SK-N-SH (cell line): ENCODE data around the gene PLTP. TPM values are rescaled to one million over a fixed set of nuclear protein-coding genes. Genes with fewer than 3 reads are reported as not detected.
"Not testable (repeated sequence)": the region's sequence is repeated elsewhere in the genome, so short reads cannot be mapped to it uniquely, and the experiment has no call there.

ENCODE experiments used
- CTCF ChIA-PET: fragments of 300-600, 350-600 bp; formaldehyde crosslinking; extraction: SDS; loops from one replicate; lab custom pipeline; 2021; lab: Yijun Ruan, JAX
- POLR2A ChIA-PET: fragments of 350-600 bp; sonication (Branson Sonifier 250); formaldehyde crosslinking; extraction: SDS; loops from one replicate; lab custom pipeline; 2020; ENCODE audit warnings: antibody characterized with exemption, inconsistent platforms; lab: Yijun Ruan, JAX
- DNase-seq: peaks from one replicate; pipeline ENCODE4 v3.0.0; 2012
- H2AFZ ChIP-seq: fragments of 200-600 bp; sonication (generic); 2 replicates; pipeline ENCODE4 v1.8.1; 2016; ENCODE audit warnings: antibody characterized with exemption, mild to moderate bottlenecking, low read depth
- H3F3A ChIP-seq: fragments of 200-600 bp; sonication (generic); replicated peaks from 2 replicates; pipeline ENCODE3; 2016; ENCODE audit warnings: antibody characterized with exemption, mild to moderate bottlenecking; ENCODE audit not compliant: insufficient read depth
- H3K27ac ChIP-seq, 2 experiments: fragments of 200-500 bp in 1 of 2; fragments of 200-600 bp in 1 of 2; sonication (Bioruptor generic) in 1 of 2; sonication (generic), shearing (Covaris generic) in 1 of 2; 2 replicates each; pipeline versions ENCODE4 v1.5.1 to v1.6.1; 2014 to 2016; ENCODE audit warnings: low read depth in 2 of 2, inconsistent platforms in 1 of 2, low read length in 1 of 2, mild to moderate bottlenecking in 1 of 2, mixed read lengths in 1 of 2
- H3K27me3 ChIP-seq: fragments of 200-600 bp; sonication (generic), shearing (Covaris generic); 2 replicates; pipeline ENCODE4 v1.6.1; 2016; ENCODE audit warnings: mixed run types; ENCODE audit not compliant: insufficient read depth
- H3K36me3 ChIP-seq, 2 experiments: fragments of 200-500 bp in 1 of 2; fragments of 200-600 bp in 1 of 2; sonication (Bioruptor generic) in 1 of 2; sonication (generic) in 1 of 2; replicated peaks in 1 of 2; 2 replicates each; pipeline versions ENCODE3 to v1.5.1; 2014 to 2016; ENCODE audit warnings: low read length in 1 of 2, mild to moderate bottlenecking in 1 of 2; ENCODE audit not compliant: insufficient read depth in 2 of 2, control insufficient read depth in 1 of 2
- H3K4me1 ChIP-seq, 2 experiments: fragments of 200-500 bp in 1 of 2; fragments of 200-600 bp in 1 of 2; sonication (Bioruptor generic) in 1 of 2; sonication (generic), shearing (Covaris generic) in 1 of 2; 2 replicates each; pipeline versions ENCODE4 v1.5.1 to v1.6.1; 2014 to 2016; ENCODE audit warnings: low read depth in 1 of 2, low read length in 1 of 2, mixed run types in 1 of 2; ENCODE audit not compliant: insufficient read depth in 2 of 2, control insufficient read depth in 1 of 2
- H3K4me2 ChIP-seq: fragments of 200-600 bp; sonication (generic), shearing (Covaris generic); 2 replicates; pipeline ENCODE4 v1.6.1; 2017; ENCODE audit warnings: mixed run types
- H3K4me3 ChIP-seq, 2 experiments: fragments of 200-500 bp in 1 of 2; fragments of 200-600 bp in 1 of 2; sonication (Bioruptor generic) in 1 of 2; sonication (generic), shearing (Covaris generic) in 1 of 2; 2 replicates each; pipeline versions ENCODE4 v1.5.1 to v1.8.1; 2014 to 2016; ENCODE audit warnings: low read depth in 2 of 2, inconsistent platforms in 1 of 2, low read length in 1 of 2, mild to moderate bottlenecking in 1 of 2, mixed read lengths in 1 of 2, moderate library complexity in 1 of 2
- H3K79me2 ChIP-seq: fragments of 200-600 bp; sonication (generic); 2 replicates; pipeline ENCODE4 v1.8.1; 2017; ENCODE audit warnings: mild to moderate bottlenecking; ENCODE audit not compliant: insufficient read depth
- H3K9ac ChIP-seq: fragments of 200-600 bp; sonication (generic); 2 replicates; pipeline ENCODE4 v1.6.1; 2017; ENCODE audit warnings: mixed run types
- H3K9me2 ChIP-seq: fragments of 200-600 bp; sonication (generic); 2 replicates; pipeline ENCODE4 v1.6.1; 2017; ENCODE audit warnings: mixed run types
- H3K9me3 ChIP-seq: fragments of 200-600 bp; sonication (generic); 2 replicates; pipeline ENCODE4 v1.6.1; 2017; ENCODE audit warnings: mixed run types, mild to moderate bottlenecking, moderate library complexity
- H4K20me1 ChIP-seq: fragments of 200-600 bp; sonication (generic); 2 replicates; pipeline ENCODE4 v1.6.1; 2017; ENCODE audit warnings: mild to moderate bottlenecking, mixed run types; ENCODE audit not compliant: insufficient read depth
- CTCF ChIP-seq: fragments of 200-600 bp; sonication (generic); IDR thresholded peaks from 2 replicates; pipeline ENCODE4 v1.6.1; 2017; ENCODE audit warnings: antibody characterized with exemption, mild to moderate bottlenecking, moderate library complexity
- ELF1 ChIP-seq: IDR thresholded peaks from 2 replicates; pipeline ENCODE4 v1.4.0; 2012
- EP300 ChIP-seq, 2 experiments: IDR thresholded peaks; 2 replicates each; pipeline versions ENCODE4 v1.4.0 to v1.6.1; 2012; ENCODE audit warnings: borderline replicate concordance in 1 of 2, low read depth in 1 of 2, low read length in 1 of 2
- MEF2A ChIP-seq: IDR thresholded peaks from 2 replicates; pipeline ENCODE4 v1.4.0; 2012; ENCODE audit warnings: low read depth, borderline replicate concordance
- MXI1 ChIP-seq: IDR thresholded peaks from 2 replicates; pipeline ENCODE4 v1.6.1; 2012; ENCODE audit warnings: mild to moderate bottlenecking, low read depth, low read length, improper control_type of control experiment
- PBX3 ChIP-seq: IDR thresholded peaks from 2 replicates; pipeline ENCODE4; 2012
- RAD21 ChIP-seq: IDR thresholded peaks from 2 replicates; pipeline ENCODE4 v1.6.1; 2012; ENCODE audit warnings: mild to moderate bottlenecking, low read length
- RFX5 ChIP-seq: IDR thresholded peaks from 2 replicates; pipeline ENCODE4 v1.6.1; 2012; ENCODE audit warnings: mild to moderate bottlenecking, improper control_type of control experiment, low read length
- SMC3 ChIP-seq: IDR thresholded peaks from 2 replicates; pipeline ENCODE4 v1.6.1; 2012; ENCODE audit warnings: low read depth, low read length, improper control_type of control experiment
- WGBS: methylation state at CpG from one replicate; pipeline ENCODE4 v1.1.6; 2017; ENCODE audit warnings: low lambda C conversion rate; 5-methylcytosine and 5-hydroxymethylcytosine counted together
- polyA plus RNA-seq, 3 experiments: library from polyadenylated mRNA; depleted of rRNA; stranded (reverse); fragments of >200 nt; gene quantifications; 2 replicates each; pipeline ENCODE4 v1.2.3, GENCODE V29; 2012

PLTP gene
- polyA plus RNA-seq, 1 of the 3 experiments (the other 2 are of a cell fraction): 154 TPM

GRCh38 chr20:45902199-45902701 is 9.7 kb downstream of the PLTP start:
- CTCF ChIA-PET: interaction anchor here (1.5 to 4.2 kb wide), 2 partner anchors 11 to 103 kb away, joined by 3 to 16 read pairs; partner anchors contain the start of genes CTSA and NEURL2

GRCh38 chr20:45901332-45901731 is 10.6 kb downstream of the PLTP start:
- DNase-seq: not testable (repeated sequence)
- CTCF ChIA-PET: interaction anchor here (4.2 kb wide), 1 partner anchor 10 kb away, joined by 16 read pairs; the partner anchor contains the start of genes CTSA and NEURL2

More at GRCh38 chr20:45902199-45902701, 9.7 kb downstream of the PLTP start:
- Histone ChIP-seq H3K36me3 (peaks cover 27 to 49% of the 10 kb centered on the region in 2 experiments), H3K9ac (no peak overlapping the region), H3F3A (peaks cover 15% of the 10 kb centered on the region), H3K4me3 (no peak overlapping the region), H2AFZ (no peak overlapping the region), H3K79me2 (no peaks in the 10 kb centered on the region), H4K20me1 (no peaks in the 10 kb centered on the region; the same call in 1 of the 2 replicates), H3K9me2 (no peaks in the 10 kb centered on the region), H3K4me2 (no peak overlapping the region), H3K27ac (no peak overlapping the region), H3K27me3 (no peaks in the 10 kb centered on the region), H3K4me1 (no peaks in the 10 kb centered on the region), H3K9me3 (no peaks in the 10 kb centered on the region)
- WGBS: 99% methylated on average over 14 of the region's 14 CpGs
- DNase-seq: no peak
- TF ChIP-seq PBX3: no peak
- TF ChIP-seq SMC3: no peak
- no peak for TF ChIP-seq RFX5
- no peak for TF ChIP-seq RAD21
- TF ChIP-seq EP300 (IDR thresholded peaks at IDR 0.05; ENCODE audit: borderline replicate concordance in 1 of 2, low read depth in 1 of 2, low read length in 1 of 2): no peak
- TF ChIP-seq ELF1: no peak
- no peak for TF ChIP-seq MEF2A
- TF ChIP-seq MXI1: no peak
- no peak for TF ChIP-seq CTCF
- POLR2A ChIA-PET: no interaction called here

More at GRCh38 chr20:45901332-45901731, 10.6 kb downstream of the PLTP start:
- peaks cover 20% of the 10 kb centered on the region for H3F3A ChIP-seq
- H3K4me2 ChIP-seq, H3K4me1 ChIP-seq, H3K9me2 ChIP-seq, H3K9me3 ChIP-seq, H3K27ac ChIP-seq, H4K20me1 ChIP-seq, H3K27me3 ChIP-seq, H3K4me3 ChIP-seq, H3K79me2 ChIP-seq, H3K9ac ChIP-seq, POLR2A ChIA-PET, H2AFZ ChIP-seq: not testable (repeated sequence)
- WGBS: 100% methylated on average over 6 of the region's 6 CpGs
- H3K36me3 ChIP-seq: peaks cover 26 to 55% of the 10 kb centered on the region in 2 experiments
